NCI-H2107 (cell line): ENCODE results near the gene MVB12B.

Source experiments
- DNase-seq: peaks from one replicate; lab custom pipeline; 2025; lab: John Stamatoyannopoulos, UW

The MVB12B gene

GRCh38 chr9:126453156-126453963, 126.7 kb downstream of the MVB12B start:
- no peak for DNase-seq

GRCh38 chr9:126454215-126454614, 127.6 kb downstream of the MVB12B start:
- no peak for DNase-seq

- DNase-seq: no peak
These were observed 128.2 kb downstream of the MVB12B start for GRCh38 chr9:126454795-126455194.

DNA sequence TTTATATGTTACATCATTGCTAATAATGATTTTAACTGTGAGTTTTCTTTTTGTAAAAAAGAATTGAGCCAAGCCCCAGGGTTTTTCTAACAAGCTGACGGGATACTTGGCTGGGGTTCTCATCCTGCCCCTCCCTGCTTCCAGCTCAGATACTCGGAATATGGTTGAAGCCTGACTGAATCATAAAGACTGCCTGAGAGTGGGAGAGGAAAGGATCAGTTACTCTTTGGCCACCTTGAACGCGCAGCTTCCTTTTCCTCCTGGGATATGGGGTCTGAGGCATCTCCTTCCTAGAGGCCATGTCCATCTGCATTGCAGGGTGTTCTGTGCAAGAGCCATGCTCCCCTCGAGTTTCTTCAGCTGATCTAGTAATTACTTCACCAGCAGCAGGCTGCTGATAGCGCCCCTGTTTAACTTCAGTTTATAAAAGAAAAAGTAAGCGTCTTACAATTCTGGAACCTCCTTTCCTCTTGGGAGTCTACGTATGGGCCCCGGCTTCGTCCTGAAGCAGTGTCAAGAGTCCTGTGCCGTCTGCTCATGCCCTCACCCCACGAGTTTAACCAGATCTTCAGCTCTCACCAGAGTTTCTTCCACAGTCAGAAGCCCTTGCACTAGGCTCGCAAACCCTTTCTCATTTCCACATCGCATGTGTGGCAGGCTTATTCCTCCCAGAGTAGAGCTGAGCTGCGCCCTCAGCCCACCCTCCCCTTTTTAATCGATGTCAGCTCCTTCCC, 130.0 kb downstream of the MVB12B start:
- no peak for DNase-seq

DNA sequence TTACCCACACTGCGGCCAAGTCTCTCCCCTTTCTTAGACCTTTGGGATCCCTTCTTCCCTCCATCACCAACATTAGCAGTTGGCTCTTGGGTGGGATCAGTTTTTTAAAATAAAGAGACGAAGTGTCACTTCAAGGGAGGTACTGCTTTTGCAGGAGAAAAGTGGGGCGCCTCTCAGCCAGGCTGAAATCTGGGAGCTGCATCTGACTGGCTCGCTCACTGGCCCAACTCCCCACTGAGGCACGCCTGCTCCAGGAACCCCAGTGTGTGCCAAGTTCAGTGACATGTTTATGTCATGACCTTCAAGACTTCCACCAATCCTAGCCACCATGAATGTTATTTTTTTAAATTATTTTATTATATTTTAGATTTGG, 130.5 kb downstream of the MVB12B start:
- DNase-seq: no peak

- no peak for DNase-seq
These were observed 131.3 kb downstream of the MVB12B start for GRCh38 chr9:126457890-126458289.

DNA sequence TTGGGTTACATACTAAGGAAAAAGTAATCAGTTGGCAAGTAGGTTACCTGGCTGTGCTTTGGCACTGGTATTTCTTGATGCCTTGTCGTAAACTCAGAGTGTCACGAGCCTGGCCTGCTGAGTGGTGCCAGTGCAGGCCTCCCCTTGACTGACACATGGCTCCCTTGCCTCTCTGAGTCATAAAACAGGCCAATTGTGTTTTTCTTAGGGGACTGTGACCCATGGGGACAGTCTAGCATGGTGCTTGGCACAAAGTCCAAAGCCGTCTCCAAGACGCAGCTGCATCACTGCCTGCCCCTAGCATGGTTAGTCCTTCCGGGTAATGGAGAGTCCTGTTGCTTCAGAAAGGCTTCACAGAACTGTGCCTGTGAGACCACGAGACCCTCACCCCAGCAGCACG, 132.5 kb downstream of the MVB12B start:
- DNase-seq: no peak

DNA sequence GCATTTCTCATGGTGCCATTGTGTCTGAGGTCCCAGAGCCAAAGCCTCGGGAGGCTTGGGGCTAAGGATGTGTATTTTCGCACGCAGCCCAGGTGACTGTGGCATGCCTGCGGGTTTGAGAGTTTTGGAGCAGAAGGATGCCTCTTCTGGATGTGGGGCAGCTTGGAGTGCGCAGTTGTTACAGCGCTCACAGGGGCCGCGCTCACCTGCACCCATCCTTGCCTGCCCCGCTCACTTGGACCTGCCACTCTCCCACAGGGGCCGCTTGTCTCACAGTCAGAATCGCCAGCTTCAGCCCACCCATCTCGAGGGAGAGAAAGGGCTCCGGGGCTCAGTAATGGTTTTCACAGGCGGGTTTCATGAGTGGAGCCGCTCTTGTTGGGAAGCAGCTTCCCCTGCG, 132.9 kb downstream of the MVB12B start:
- DNase-seq: no peak

GRCh38 chr9:126459965-126460843, 133.6 kb downstream of the MVB12B start:
- DNase-seq: no peak

DNA sequence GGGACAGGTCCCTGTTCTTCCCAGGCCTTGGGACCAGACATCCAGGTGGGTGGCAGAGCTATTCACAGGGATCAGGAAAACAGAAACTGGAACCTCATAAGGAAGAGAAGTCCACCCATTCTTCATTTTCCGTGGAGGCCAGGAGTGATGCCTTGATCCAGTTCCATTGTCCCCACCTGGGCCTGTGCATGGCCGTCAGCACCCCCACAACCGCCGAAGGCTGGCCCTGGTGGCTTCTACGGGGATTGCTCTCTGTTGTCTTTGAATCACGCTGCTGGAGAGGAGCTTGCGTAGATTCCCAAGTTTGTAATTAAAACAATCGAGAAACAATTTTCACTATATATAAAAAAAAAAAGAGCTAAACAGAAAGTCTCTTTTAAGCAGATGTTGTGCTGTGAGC, 134.4 kb downstream of the MVB12B start:
- DNase-seq: no peak

- no peak for DNase-seq
These were observed 135.0 kb downstream of the MVB12B start for GRCh38 chr9:126461608-126462007.

GRCh38 chr9:126462617-126463016, 136.0 kb downstream of the MVB12B start:
- DNase-seq: no peak

GRCh38 chr9:126463426-126463825, 136.8 kb downstream of the MVB12B start:
- DNase-seq: no peak

GRCh38 chr9:126464694-126465441, 138.2 kb downstream of the MVB12B start:
- DNase-seq: no peak

DNA sequence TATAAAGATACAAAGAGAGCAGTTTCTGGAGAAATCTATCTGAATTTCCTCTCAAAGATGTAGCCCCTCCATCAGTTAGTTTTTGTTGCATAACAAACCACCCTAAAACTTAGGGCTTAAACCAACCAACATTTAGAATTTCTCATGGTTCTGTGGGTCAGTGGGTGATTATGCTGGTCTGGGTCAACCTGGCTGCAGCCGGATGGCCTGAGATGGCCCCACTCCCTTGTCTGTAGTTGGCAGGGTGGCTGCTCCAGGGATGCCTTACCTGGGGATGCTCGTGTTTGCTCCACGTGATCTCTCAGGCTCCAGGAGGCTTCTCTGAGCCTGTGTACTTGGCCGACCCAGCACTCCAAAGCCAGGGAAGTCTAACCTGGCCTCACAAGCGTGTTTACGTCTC, 139.3 kb downstream of the MVB12B start:
- no peak for DNase-seq

GRCh38 chr9:126468141-126468825, 141.7 kb downstream of the MVB12B start:
- no peak for DNase-seq

GRCh38 chr9:126470241-126470993, 143.8 kb downstream of the MVB12B start:
- DNase-seq: no peak

DNA sequence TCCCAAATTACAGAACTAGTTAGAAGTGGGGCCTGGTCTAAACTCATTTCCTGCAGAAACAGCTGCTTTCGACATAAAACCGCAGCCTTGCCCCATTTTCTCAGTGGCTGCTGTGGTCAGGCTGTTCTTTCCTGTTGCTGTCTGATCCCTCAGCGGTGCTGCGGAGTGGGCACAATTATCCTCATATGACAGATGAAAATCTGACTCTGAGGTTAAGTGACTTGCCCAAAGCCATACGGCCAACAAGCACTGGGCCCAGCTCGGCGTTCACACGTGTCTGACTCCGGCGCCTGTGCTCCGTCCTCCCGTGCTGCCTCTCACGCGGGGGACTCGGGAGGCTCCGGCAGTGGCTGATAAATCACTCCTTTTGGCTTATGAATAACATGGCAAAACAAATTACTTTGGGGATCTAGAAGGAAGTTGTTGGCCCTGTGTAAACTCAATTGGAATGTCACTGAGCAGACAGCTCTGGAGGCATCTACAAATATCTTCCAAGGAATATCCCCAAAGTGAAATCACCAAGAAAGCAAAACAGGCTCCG, 144.5 kb downstream of the MVB12B start:
- DNase-seq: no peak

DNA sequence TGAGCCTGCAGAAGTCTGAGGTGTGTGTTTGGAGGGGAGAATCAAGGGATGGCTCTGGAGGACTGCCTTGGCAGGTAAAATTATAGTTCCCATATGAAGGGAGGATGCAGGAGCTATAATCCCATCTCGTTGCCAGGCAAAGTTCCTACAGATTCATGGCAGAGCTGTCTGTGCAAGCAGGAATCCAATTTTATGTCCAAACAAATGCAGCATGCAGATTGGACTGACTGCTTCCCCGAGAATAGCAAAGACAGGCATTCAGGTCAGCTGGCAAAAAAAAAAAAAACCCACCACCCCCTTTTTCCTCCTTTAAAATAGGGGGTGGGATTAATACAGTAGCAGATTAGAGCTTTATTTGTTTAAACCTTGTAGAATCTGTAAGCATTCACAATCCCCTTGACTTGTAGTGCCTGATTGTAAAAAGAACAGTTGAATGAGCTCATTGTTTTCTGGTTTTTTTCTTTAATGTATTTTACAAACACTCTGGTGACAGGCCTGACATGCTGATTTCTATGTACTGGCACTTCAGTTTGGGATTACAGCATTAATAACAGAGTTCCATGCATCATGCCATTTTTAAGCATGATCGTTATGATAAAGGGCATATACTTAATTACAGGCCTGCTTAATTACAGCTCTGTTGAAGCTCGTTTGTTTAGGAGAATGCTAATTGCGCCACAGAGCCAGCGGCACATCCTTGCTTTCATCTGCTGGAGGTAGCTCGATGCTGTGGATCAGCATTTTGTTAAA, 145.7 kb downstream of the MVB12B start:
- DNase-seq: no peak

DNA sequence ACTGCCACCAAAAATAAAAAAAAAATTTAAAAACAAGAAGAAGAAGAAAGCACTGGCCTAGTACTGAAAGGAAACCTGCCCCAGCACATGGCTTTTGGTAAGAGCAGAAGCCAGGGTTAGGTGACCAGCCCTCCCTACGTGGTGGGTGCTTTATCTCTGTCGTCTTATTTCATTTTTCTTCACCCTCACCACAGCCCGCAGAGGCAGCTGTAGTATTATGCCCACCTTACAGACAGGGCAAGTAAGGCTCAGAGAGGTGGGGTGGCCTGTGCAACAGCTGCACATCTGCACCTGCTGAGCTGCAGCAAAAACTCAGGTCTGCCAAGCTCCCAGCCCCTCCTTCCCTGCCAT, 146.3 kb downstream of the MVB12B start:
- no peak for DNase-seq
